Calu3 (cell line): ENCODE data around the gene IL6. TPM values are rescaled to one million over a fixed set of nuclear protein-coding genes. Genes with fewer than 3 reads are reported as not detected.
"Not testable (repeated sequence)": the region's sequence is repeated elsewhere in the genome, so short reads cannot be mapped to it uniquely, and the experiment has no call there.

Experiments
- BruUV-seq: library from RNA; stranded (reverse); fragments of 400-500 nt; replicated peaks from 2 replicates; lab custom pipeline; 2021; lab: Mats Ljungman, UMichigan
- CTCF ChIA-PET: fragments of 300-600 bp; sonication (Branson Sonifier 250); formaldehyde crosslinking; loops from one replicate; lab custom pipeline; 2022; ENCODE audit warnings: antibody characterized with exemption; lab: Charles Lee
- DNase-seq: peaks from one replicate; pipeline ENCODE4 v3.0.0; 2022
- H3K27ac Mint-ChIP-seq: one replicate; pipeline ENCODE4 v1.8.0; 2022; ENCODE audit warnings: mixed read lengths; ENCODE audit not compliant: unreplicated experiment
- H3K27me3 Mint-ChIP-seq: one replicate; pipeline ENCODE4 v1.8.0; 2022; ENCODE audit warnings: mixed read lengths; ENCODE audit not compliant: unreplicated experiment
- H3K36me3 Mint-ChIP-seq: one replicate; pipeline ENCODE4 v1.8.0; 2022; ENCODE audit warnings: mild to moderate bottlenecking, moderate library complexity, mixed read lengths; ENCODE audit not compliant: insufficient read depth, unreplicated experiment
- H3K4me1 Mint-ChIP-seq: one replicate; pipeline ENCODE4 v1.8.0; 2022; ENCODE audit warnings: mild to moderate bottlenecking, low read depth, mixed read lengths; ENCODE audit not compliant: unreplicated experiment
- H3K4me3 Mint-ChIP-seq: one replicate; pipeline ENCODE4 v1.8.0; 2022; ENCODE audit warnings: mild to moderate bottlenecking, low read depth, moderate library complexity, mixed read lengths; ENCODE audit not compliant: unreplicated experiment
- H3K9me3 Mint-ChIP-seq: one replicate; pipeline ENCODE4 v1.8.0; 2022; ENCODE audit warnings: low read depth, mixed read lengths; ENCODE audit not compliant: unreplicated experiment
- intact Hi-C: fragments of 100-400 bp; cut with micrococcal nuclease; formaldehyde crosslinking; loops from one replicate; pipeline ENCODE4 v1.10.0; 2022; ENCODE audit not compliant: unreplicated experiment
- total RNA-seq: library from RNA; stranded (reverse); gene quantifications from 2 replicates; pipeline ENCODE4 v1.2.3, GENCODE V29; 2022
- TF ChIP-seq, protein P1 (sequence below): fragments of 200-600 bp; IDR thresholded peaks from one replicate; pipeline ENCODE4 v1.8.0; 2022; ENCODE audit warnings: antibody characterized with exemption; ENCODE audit not compliant: unreplicated experiment

The IL6 gene
- total RNA-seq, 1 experiment from 2014 or later: 20.7 TPM

DNA sequence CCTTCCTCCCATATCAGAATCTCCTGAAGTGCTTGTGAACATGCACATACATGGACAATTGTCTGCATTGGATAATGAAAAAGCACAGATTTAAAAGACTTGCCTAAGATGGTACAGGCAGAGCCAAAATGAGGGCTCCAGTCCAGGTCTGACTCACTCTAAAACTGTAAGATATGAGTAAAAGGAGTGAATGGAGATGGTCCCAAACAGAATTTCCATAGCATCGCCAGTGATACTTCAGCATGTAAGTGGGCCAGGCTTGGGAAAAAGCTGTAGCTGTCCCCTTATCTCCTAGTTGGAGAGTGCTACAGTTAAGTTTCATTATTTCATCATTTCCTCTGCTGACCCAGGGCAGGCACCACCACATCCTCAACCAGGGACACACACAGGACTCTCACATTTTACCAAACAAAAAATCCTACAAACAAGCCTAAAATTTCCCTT, 26.4 kb upstream of the IL6 start:
- H3K27ac Mint-ChIP-seq: no peak overlapping the region
- no peak overlapping the region for H3K4me3 Mint-ChIP-seq
- H3K4me1 Mint-ChIP-seq: peaks cover 27% of the 10 kb centered on the region
- CTCF ChIA-PET: interaction anchor here (1.0 to 1.3 kb wide), 2 partner anchors 28 to 82 kb away, joined by 3 read pairs; no protein-coding TSS in a partner anchor
- peaks cover 5% of the 10 kb centered on the region for H3K9me3 Mint-ChIP-seq
- H3K36me3 Mint-ChIP-seq: no peaks in the 10 kb centered on the region
- BruUV-seq: no TSS peak
- TF ChIP-seq, protein P1, sequence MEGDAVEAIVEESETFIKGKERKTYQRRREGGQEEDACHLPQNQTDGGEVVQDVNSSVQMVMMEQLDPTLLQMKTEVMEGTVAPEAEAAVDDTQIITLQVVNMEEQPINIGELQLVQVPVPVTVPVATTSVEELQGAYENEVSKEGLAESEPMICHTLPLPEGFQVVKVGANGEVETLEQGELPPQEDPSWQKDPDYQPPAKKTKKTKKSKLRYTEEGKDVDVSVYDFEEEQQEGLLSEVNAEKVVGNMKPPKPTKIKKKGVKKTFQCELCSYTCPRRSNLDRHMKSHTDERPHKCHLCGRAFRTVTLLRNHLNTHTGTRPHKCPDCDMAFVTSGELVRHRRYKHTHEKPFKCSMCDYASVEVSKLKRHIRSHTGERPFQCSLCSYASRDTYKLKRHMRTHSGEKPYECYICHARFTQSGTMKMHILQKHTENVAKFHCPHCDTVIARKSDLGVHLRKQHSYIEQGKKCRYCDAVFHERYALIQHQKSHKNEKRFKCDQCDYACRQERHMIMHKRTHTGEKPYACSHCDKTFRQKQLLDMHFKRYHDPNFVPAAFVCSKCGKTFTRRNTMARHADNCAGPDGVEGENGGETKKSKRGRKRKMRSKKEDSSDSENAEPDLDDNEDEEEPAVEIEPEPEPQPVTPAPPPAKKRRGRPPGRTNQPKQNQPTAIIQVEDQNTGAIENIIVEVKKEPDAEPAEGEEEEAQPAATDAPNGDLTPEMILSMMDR: no peak
- no peak for DNase-seq
- intact Hi-C loops: no loop called here
- no peaks in the 10 kb centered on the region for H3K27me3 Mint-ChIP-seq

DNA sequence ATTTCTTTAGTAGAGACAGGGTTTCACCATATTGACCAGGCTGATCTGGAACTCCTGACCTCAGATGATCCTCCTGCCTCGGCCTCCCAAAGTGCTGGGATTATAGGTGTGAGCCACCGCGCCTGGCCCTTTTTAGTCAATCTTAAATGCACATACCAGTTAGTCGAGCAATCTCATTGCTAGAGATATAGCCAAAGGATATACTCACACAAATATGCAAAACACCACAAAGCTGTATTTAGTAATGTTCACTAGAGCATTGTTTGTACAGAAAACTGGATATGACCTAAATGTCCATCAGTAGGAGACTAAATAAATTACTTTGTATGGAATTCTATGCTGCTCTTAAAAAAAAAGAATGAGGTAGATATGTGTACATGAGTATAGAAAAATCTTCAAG, 24.5 kb upstream of the IL6 start:
- BruUV-seq: no TSS peak
- no peak for DNase-seq
- H3K4me3 Mint-ChIP-seq: no peak overlapping the region
- TF ChIP-seq, protein P1: no peak
- H3K36me3 Mint-ChIP-seq: no peaks in the 10 kb centered on the region
- no peak overlapping the region for H3K27ac Mint-ChIP-seq
- peaks cover 15% of the 10 kb centered on the region for H3K4me1 Mint-ChIP-seq
- peaks cover 4% of the 10 kb centered on the region for H3K9me3 Mint-ChIP-seq
- CTCF ChIA-PET: no interaction called here
- intact Hi-C loops: no loop called here
- no peaks in the 10 kb centered on the region for H3K27me3 Mint-ChIP-seq

DNA sequence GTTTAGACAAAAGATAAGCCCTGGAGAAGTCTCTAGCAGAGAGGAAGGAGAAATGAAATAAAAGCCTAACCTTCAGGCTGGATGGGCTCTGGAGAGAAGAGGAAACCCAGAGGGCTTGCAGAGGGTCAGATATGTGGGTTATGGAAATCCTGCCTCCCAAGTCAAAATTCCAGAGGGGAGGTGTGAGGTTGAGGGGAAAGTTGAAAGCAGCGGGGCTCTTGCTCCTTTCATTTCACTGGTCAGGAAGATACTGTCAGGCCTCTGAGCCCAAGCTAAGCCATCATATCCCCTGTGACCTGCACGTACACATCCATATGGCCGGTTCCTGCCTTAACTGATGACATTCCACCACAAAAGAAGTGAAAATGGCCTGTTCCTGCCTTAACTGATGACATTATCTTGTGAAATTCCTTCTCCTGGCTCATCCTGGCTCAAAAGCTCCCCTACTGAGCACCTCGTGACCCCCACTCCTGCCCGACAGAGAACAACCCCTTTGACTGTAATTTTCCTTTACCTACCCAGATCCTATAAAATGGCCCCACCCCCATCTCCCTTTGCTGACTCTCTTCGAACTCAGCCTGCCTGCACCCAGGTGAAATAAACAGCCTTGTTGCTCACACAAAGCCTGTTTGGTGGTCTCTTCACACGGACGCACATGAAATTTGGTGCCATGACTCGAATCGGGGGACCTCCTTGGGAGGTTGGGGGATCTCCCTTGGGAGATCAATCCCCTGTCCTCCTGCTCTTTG, 23.7 kb upstream of the IL6 start:
- H3K27me3 Mint-ChIP-seq, H3K4me1 Mint-ChIP-seq, BruUV-seq, H3K9me3 Mint-ChIP-seq, intact Hi-C loops, H3K36me3 Mint-ChIP-seq, H3K27ac Mint-ChIP-seq, DNase-seq, CTCF ChIA-PET, H3K4me3 Mint-ChIP-seq: not testable (repeated sequence)

DNA sequence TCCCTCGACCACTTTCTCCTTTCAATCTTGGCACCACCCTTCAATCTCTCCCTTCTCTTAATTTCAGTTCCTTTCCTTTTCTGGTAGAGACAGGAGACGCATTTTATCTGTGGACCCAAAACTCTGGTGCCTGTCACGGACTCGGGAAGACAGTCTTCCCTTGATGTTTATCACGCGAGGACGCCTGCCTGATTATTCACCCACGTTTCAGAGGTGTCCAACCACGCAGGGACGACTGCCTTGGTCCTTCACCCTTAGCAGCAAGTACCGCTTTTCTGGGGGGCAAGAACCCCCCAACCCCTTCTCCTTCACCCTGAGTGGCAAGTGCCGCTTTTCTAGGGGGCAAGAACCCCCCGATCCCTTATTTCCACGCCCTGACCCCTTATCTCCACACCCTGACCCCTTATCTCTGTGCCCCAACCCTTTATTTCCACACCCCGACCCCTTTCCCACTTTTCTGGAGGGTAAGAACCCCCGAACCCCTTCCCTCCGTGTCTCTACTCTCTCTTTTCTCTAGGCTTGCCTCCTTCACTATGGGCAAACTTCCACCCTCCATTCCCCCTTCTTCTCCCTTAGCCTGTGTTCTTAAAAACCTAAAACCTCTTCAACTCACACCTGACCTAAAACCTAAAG, 22.9 kb upstream of the IL6 start:
- BruUV-seq, CTCF ChIA-PET, H3K9me3 Mint-ChIP-seq, H3K4me3 Mint-ChIP-seq, DNase-seq, intact Hi-C loops, H3K27me3 Mint-ChIP-seq, H3K4me1 Mint-ChIP-seq, H3K36me3 Mint-ChIP-seq, H3K27ac Mint-ChIP-seq: not testable (repeated sequence)

DNA sequence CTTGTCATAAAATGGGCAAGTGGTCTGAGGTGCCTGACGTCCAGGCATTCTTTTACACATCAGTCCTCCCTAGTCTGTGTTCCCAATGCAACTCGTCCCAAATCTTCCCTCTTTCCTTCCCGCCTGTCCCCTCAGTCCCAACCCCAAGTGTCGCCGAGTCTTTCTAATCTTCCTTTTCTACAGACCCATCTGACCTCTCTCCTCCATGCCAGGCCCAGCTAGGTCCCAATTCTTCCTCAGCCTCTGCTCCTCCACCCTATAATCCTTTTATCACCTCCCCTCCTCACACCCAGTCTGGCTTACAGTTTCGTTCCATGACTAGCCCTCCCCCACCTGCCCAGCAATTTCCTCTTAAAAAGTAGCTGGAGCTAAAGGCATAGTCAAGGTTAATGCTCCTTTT, 22.3 kb upstream of the IL6 start:
- CTCF ChIA-PET, DNase-seq, H3K4me3 Mint-ChIP-seq, H3K4me1 Mint-ChIP-seq, H3K27me3 Mint-ChIP-seq, H3K36me3 Mint-ChIP-seq, BruUV-seq, intact Hi-C loops, H3K27ac Mint-ChIP-seq, H3K9me3 Mint-ChIP-seq: not testable (repeated sequence)

DNA sequence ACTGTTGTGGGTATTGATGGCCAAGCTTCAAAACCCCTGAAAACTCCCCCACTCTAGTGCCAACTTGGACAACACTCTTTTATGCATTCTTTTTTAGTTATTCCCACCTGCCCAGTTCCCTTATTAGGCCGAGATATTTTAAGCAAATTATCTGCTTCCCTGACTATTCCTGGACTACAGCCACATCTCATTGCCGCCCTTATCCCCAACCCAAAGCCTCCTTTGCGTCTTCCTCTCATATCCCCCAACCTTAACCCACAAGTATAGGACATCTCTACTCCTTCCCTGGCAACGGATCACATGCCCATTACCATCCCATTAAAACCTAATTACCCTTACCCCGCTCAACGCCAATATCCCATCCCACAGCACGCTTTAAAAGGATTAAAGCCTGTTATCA, 21.1 kb upstream of the IL6 start:
- BruUV-seq, intact Hi-C loops, H3K27me3 Mint-ChIP-seq: not testable (repeated sequence)

DNA sequence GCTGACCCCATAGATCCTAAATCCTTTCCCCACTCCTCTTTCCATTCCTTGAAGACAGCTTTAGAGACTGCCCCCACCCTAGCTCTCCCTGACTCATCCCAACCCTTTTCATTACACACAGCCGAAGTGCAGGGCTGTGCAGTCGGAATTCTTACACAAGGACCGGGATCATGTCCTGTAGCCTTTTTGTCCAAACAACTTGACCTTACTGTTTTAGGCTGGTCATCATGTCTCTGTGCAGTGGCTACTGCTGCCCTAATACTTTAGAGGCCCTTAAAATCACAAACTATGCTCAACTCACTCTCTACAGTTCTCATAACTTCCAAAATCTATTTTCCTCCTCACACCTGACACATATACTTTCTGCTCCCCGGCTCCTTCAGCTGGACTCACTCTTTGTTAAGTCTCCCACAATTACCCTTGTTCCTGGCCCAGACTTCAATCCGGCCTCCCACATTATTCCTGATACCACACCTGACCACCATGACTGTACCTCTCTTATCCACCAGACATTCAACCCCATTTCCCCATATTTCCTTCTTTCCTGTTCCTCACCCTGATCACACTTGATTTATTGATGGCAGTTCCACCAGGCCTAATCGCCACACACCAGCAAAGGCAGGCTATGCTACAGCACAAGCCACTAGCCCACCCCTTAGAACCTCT, 19.8 kb upstream of the IL6 start:
- BruUV-seq, H3K4me1 Mint-ChIP-seq, H3K27ac Mint-ChIP-seq, CTCF ChIA-PET, H3K4me3 Mint-ChIP-seq, intact Hi-C loops, H3K36me3 Mint-ChIP-seq, H3K9me3 Mint-ChIP-seq, DNase-seq, H3K27me3 Mint-ChIP-seq: not testable (repeated sequence)

More for the DNA sequence above, 21.1 kb upstream of the IL6 start:
- H3K36me3 Mint-ChIP-seq, H3K9me3 Mint-ChIP-seq, DNase-seq, H3K4me3 Mint-ChIP-seq, H3K4me1 Mint-ChIP-seq, CTCF ChIA-PET, H3K27ac Mint-ChIP-seq: not testable (repeated sequence)

DNA sequence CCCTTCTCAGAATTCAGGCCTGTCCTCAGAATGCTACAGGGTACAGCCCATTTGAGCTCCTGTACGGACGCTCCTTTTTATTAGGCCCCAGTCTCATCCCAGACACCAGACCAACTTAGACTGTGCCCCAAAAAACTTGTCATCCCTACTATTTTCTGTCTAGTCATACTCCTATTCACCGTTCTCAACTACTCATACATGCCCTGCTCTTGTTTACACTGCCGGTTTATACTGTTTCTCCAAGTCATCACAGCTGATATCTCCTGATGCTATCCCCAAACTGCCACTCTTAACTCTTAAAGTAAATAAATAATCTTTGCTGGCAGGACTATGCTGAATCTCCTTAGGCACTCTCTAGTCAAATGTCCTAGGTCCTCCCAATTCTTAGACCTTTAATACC, 18.8 kb upstream of the IL6 start:
- BruUV-seq, DNase-seq, H3K9me3 Mint-ChIP-seq: not testable (repeated sequence)

More for the DNA sequence above, 18.8 kb upstream of the IL6 start:
- H3K27me3 Mint-ChIP-seq, H3K4me1 Mint-ChIP-seq, H3K36me3 Mint-ChIP-seq, H3K4me3 Mint-ChIP-seq, CTCF ChIA-PET, H3K27ac Mint-ChIP-seq: not testable (repeated sequence)
- intact Hi-C loops: loop anchor here (1.0 kb wide), 1 partner anchor 27 kb away; no protein-coding TSS in a partner anchor
